NCI-H1417 (cell line): ENCODE data around the gene CHMP1B.

Experiments
- DNase-seq, 3 experiments: peaks; one replicate each; lab custom pipeline; 2025; lab: John Stamatoyannopoulos, UW

Gene CHMP1B

GRCh38 chr18:11902522-11903292 lies 51.5 kb downstream of the CHMP1B start:
- DNase-seq: no peak
